NCI-H748 (cell line): ENCODE data around the gene CLIC5.

Experiments
- DNase-seq: peaks from one replicate; lab custom pipeline; 2025; ENCODE audit not compliant: unreplicated experiment; lab: John Stamatoyannopoulos, UW

CLIC5 gene

DNA sequence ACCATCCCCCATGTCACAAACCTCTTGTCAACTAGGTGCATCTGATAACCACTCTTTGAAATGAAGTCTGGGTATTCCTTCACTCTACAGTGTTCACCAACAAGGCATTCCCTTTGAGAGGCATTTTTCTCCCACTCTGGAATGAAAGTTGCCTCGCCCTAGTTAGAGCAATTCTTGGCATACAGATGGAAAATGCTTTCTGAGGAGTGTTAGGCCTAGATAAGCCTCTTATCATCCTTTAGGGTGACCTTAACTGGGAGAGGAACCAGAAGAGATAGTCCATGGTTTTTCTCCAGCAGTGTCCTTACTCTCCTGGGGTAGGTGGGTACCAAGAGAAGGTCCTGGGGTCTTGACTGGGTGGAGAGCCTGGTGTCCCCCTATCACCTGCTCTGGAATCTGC, 14.8 kb downstream of the CLIC5 start:
- DNase-seq: no peak

DNA sequence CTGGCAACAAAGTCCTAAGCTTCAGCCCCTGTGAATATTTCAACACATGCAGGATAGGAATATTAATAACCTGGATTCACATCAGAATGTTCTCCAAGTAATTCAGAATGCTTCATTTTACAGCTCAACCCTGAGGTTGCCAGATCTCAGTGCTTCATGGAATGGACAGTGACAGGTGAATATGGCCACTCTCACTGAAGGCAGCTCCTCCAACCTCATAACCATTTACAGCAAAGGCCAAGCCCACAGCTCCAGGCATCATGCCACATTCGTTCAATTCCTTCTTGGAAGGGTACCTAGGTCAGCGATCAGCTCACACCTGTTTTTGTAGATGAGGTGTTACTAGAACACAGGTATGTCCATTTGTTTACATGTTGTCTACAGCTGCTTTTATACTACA, 17.1 kb downstream of the CLIC5 start:
- no peak for DNase-seq

DNA sequence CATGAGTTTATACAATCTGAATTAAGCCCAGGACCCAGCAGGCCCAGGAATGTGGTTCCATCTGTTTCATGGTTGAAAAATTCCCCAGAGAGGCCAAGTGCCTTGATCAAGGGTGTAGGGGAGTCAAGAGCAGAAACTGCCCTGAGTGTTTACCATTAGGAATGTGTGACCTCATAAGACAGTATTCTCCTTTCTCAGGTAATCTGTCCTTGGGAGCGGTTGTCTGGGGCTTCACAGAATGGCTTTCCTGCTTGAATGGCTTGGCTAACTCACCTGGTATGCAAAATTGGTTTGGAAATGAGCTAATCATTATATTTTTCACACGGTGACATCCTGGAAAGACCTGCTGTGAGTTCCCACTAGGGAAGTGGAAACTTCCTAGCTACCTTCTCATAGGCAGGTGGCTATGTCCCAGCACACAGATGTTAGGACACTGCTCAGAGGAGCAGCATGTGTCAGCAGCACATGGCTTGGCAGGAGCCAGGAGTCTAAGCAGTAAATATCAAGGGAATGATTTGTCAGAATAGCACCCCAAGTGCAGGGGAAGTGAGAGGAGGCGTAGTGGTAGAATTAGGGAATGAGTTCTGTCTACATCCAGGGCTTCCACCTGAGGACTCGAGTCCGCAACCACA, 17.7 kb downstream of the CLIC5 start:
- DNase-seq: no peak

DNA sequence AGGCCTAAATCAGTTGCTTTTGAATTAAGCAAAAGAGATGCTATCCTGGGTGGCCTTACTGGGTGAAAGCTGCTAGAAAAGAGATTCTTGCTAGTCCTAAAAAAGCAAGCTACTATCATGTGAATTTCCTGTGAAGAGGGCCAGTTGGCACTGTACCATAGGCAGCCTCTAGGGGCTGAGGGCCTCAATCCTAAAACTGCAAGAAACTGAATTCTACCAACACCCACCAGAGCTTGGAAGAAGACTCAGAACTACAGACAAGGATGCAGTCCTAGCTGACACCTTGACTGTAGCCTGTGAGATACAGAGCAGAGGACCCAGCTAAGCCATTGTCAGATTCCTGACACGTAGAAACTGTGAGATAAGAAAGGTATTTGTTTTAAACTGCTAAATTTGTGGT, 24.5 kb downstream of the CLIC5 start:
- no peak for DNase-seq

DNA sequence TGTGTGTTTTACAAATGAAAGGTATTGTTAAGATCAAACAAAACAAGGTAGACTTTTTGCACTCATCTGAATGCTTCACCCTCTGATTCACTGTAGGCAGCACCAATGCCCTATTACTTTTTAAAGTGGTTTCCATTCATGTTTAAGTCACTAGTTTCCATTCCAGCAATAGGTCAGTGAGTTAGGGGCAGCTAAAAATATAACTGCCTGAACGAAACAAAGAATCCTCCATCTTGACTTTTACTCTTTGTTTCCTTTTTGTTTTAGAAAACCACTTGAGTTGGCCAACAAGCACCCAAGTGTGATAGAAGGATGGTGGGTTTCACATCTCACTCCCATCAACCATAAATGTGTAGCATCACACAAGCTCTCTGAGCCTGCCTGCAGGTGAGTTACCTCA, 25.5 kb downstream of the CLIC5 start:
- DNase-seq: no peak

DNA sequence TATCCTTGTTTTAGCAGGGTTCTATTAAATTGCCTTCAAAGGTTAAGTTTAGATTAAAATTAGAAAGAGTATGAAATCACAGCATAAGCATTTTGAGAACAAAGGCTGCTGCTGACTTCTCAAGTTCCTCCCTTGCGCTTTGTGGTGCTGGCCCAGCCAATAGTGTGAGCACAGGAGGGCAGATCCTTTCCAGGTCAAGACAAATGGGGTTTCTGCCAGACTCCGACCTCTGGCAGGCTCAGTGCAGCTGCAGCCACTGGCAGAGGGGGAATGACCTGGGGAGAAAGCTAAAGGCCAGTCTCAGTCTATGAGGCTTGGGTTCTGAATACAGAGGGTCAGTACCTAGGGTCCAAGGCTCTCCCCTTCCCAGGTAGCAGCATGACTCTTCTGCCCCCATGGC, 27.0 kb downstream of the CLIC5 start:
- no peak for DNase-seq

DNA sequence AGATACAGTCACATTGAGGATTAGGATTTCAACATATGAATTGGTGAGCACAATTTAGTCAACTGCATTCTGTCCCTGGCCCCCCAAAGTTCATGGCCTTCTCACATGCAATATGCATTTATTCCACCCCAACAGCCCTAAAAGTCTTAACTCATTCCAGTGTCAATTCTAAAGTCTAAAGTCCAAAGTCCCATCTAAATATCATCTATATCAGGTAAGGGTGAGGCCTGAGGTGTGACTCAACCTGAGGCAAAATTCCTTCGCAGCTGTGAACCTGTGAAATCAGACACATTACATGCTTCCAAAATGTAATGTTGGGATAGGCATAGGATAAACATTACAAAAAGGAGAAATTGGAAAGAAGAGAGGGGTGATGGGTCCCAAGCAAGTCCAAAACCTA, 27.8 kb downstream of the CLIC5 start:
- DNase-seq: no peak

DNA sequence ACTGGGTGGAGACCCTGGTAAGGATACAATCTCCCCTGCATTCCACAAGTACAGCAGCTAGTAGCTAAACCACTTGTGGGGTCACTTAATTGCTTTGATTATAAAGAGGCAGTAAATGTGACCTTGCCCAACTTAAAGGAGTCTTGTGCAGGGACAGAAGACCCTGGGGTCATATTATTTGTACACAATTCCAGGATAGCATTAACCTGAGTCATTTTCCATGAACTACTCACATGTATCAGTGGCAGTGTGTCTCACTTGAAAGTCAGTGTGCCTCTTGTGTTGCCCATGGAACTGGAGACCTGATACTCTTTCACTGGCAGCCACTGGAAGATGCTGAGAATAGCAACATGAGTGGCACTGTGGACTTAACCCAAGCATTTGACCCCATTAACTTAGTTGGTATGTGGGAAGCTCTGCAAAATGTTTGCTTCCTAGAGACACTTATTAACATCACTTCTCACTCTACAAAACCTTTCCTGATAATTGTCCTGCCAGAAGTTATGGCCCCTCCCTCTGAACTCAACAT, 28.9 kb downstream of the CLIC5 start:
- DNase-seq: no peak

DNA sequence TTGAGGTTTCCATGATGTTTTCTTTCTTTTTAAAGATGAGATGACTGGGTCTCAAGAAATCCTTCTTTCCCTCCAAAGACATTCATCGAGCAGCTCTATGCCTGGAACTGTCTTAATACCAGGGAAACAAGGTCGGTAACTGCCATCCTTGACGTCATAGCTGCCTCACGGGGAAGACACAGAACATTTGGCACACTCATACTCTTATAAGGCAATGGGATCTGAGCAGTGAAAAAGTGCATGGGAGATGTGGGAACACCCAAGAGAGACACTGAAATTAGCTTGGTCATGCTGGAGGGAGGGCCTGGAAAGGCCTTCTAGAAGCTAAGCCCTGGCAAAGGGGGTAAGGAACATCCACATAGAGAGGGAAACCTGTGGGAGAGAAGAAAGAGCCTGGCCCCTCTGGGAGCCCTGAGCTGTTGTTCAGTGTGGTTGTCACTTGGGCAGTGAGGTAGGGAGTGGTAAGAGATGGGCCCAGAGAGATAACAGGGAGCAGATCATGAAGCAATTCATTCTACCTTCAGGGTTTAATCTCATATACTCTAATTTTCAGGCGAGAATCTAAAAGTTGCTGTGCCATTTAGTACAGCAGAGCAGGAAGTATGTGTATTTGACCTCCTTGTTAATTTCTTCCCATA, 30.8 kb downstream of the CLIC5 start:
- DNase-seq: no peak

DNA sequence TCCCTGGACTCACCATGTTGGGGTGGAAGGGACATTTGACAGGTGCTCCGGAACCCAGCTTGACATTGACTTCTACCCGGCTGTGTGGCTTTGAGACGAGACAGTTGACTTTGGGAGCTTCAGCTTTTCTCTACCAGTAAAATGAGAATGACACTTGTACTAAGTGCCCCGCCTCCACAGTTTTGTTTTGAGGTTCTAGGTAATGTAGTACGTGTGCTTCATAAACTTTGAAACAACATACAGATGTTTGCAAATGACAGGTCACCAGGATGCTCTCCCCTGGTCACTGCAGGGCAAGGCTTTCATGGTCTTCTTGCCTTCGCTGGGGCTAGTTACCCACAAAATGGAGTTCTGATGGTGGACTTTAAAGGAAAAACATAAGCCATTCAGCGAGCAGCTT, 31.3 kb downstream of the CLIC5 start:
- no peak for DNase-seq

DNA sequence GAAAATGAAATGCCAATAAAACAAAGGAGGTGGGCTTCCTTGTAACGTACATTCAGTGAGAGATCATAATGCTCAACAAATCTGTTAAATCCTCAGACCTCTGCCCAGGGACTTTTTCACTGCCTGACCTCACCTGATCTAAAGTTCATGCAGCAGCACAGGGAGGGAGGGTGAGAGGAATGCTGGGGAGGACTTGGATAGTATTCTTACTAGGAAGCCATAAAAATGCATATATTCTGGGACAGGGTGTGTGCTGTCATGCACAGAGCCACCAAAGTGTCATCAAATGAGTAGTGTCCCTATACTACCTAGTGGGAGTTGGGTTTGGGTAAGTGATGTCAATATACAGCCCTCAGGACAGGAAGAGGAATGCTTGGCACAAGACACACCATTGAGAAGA, 32.6 kb downstream of the CLIC5 start:
- no peak for DNase-seq

DNA sequence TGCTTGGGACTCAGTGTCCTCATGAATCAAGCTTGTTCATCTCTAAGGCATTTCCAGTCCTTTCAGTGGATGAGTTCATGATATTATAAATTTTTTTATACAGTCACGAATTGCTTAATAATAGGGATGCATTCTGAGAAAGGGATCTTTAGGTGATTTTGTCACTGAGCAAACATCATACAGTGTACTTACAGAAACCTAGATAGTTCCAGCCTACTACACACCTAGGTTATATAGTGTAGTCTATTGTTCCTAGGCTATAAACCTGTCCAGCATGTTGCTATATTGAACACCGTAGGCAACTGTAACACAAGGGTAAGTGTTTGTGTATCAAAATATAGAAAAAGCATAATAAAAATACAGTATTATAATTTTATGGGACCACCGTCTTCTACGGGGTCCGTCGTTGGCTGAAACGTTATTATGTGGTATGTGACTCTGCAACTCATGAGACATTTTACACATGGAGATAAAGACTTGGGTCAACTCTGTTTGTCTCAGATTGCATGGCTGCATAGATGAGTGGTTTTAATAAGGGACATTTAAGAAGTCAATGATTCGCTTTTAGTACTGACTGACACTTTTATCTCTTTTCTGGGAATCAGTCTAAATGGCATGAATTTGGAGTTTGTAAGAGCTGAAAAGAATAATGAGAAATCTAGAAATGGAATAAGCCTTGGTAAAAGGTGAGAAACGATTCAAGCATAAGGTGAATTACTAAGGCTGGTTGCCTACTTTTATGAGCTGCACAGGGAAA, 33.2 kb downstream of the CLIC5 start:
- DNase-seq: no peak

DNA sequence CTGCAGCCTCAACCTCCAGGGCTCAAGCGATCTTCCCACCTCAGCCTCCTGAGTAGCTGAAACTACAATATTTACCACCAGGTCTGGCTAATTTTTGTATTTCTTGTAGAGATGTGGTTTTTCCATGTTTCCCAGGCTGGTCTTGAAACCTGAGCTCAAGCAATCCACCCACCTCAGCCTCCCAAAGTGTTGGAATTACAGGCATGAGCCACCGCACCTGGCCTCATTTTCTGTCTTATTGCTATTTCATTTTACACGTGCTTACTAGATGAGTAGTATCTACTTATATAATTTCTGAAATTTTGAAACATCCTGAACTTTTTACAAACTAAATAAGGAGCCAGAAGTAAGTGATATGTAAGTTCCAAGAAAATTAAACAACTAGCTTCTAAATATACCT, 34.6 kb downstream of the CLIC5 start:
- no peak for DNase-seq

DNA sequence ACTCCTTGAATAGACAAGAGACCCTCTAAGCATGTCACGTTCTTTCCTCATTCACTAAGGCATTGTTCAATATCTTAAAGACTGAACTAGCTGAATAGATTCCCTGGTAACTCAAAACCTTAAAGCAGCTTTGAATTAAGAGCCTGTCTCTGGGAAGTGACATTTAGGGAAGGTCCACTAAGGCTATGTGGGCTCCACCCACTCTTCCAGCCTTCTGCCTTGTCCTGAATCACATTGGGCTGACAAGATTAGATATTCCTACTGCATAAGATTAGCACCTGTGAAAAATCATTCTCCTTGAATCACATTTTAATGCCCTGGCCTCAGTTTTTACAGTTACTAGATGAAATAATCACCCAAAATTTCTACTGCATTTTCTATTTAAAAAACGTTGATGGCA, 36.3 kb downstream of the CLIC5 start:
- DNase-seq: no peak

DNA sequence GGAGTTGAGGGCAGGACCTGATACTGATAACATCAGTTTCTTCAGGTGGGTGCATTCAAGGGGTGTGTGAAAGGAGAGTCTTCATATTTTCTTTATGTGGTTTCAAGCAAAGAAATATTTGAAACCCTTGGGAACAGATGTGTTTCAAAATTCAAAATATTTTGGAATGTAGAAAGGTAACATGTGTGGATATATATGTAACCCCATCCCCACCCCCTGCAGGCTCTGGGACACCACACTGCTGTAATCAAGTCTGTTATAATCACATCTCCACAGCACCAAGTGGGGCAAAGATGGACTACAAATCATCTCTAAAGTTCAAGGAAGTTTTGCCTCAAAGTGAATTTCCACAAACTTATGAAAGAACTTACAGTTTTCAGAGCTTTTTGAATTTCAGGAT, 41.1 kb downstream of the CLIC5 start:
- DNase-seq: no peak

DNA sequence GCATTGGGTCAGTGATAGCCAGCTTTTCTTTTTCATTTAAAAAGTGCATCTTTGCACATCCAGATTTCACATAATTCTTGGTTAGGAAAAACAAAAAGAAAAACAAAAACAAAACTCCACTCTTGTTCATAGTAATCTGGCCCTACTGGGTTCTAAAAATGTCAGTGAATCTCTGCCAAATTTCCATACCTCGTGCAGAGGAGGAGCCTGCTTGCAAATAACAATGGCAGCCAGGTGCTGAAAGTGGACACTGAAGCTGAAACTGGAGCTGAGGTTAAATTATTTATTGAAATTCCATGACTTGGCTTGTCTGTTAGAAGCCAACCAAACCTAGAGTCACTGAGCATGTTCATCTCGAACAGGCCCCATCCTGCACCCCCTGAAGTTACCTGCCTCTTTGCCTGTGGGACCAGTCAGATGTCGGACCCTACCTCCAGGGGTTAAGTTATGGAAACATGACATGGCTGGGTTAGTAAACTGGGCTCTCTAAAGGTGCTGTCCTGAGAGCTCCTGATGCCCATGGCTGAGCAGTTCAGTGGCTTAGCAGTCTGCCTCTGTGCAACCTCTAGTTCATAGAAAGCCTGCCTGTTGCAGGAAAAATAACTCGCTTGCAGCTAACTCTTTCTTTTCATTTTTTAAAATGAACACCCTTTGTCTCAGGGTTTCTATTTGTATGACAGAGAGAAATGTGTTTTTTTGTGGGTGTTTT, 42.7 kb downstream of the CLIC5 start:
- no peak for DNase-seq

DNA sequence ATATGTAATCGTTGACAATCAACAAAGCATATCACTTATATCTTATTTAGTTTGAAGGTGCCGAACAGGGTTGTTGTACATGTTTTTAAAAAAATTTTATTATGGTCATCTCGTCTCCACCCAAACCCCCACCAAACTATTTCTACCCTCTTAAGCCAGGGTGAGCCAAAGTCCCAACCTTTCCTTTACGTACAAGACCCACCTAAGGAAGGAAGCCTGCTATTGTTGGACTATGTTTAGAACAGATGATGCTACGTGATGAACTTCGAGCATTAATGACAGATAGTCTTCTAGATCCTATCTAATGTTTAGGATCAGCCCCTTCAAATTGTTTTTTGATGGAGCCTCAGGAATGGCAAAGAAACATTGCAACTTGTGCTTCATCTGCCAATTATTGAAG, 44.4 kb downstream of the CLIC5 start:
- no peak for DNase-seq

DNA sequence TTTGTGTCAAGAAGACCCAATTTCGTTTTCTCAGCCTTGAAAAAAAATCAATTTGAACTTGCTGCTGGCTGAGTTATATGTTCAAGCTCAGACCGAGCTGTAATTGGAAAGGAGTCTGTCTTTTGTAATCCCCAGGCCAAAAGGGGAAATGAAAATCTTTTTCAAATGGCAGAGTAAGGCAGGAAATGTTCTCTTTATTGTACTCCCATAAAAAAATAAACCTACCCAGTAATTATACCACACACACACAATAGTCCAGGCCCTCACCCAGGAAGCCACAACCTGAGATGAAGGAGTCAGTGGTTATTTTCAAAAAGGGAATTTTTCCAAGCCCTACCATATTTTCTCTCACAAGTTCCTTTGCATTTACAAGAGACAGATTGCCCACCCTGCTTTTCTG, 45.3 kb downstream of the CLIC5 start:
- peak; percentile 36 for DNase-seq

DNA sequence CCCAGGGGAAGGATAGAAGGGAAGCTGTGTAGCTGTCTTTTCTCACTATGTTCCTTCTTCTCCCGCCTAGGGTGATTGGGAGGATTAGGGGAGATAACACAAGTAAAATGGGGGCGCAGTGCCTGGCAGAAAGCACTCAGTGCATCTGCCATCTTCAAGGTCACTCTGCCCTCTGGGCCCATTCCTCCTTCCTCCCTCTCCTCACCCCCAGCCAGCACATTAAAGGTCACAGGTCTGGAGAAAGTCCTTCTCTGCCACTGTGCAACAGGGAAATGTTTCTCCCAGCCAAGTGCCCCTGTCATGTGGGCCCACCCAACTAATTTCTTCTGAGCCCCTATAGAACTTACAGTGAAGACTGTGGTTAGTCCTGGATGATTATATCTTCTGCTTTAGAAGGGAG, 45.8 kb downstream of the CLIC5 start:
- DNase-seq: no peak

DNA sequence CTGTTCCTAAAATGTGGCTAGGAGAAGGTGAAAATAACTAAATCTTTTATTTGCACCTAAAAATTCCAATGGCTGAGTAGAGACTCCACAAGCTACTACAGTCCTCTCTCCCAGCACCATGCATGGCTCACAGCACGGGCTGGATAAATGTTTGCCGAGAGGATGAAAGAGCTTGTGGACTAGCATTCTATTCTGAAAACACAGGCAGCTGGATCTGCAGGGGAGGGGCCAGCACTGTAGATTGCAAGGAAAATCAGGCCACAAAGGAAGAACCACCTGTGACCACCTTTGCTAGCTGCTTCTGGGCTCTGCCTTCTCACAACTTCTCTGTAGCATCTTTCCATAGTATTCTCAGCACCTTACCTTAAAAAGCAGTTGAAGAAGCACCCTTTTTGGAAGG, 46.6 kb downstream of the CLIC5 start:
- no peak for DNase-seq

DNA sequence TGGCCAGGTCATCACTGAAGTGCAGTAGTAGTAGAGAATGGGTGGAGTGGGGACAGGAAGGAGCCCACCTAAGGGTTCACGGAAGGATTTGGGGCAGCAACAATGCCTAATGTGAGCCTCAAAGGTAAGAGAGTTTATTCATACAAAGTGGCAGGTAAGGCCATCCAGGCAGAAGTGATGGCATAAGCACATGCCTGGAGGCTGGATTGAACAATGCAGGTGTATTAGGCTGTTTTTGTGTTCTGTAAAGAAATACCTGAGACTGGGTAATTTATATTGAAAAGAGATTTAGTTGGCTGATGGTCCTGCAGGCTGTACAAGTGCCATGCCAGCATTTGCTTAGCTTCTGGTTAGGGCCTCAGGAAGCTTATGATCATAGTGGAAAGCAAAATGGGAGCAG, 48.3 kb downstream of the CLIC5 start:
- DNase-seq: no peak

DNA sequence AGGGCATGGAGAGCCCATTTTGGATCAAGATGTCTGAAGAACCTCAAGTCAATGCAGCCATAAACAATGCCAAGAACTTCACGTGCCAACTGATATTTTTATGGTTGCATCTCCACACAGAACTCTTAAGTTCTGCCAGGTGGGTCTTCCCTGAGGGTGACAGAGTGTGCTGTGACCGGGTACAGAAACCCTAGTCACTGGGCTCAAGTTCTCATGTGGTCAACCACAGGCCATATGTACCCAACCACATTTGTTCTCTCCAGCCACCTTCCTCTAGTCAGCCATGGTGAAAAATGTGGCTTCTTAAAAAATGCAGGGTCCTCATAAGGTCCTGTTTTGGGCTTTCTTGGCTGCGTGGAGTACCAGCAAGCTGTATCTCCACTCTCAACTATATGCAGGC, 48.9 kb downstream of the CLIC5 start:
- DNase-seq: no peak
